HG02840 (cell line): Measurements from ENCODE around the gene VENTX.

Source experiments
- ATAC-seq: cut with Tn5 transposase; IDR thresholded peaks from one replicate; pipeline ENCODE4 v1.9.1; 2021; ENCODE audit warnings: mild to moderate bottlenecking, moderate library complexity, moderate number of reproducible peaks; ENCODE audit not compliant: unreplicated experiment, low FRiP score

Gene VENTX, protein sequence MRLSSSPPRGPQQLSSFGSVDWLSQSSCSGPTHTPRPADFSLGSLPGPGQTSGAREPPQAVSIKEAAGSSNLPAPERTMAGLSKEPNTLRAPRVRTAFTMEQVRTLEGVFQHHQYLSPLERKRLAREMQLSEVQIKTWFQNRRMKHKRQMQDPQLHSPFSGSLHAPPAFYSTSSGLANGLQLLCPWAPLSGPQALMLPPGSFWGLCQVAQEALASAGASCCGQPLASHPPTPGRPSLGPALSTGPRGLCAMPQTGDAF

DNA sequence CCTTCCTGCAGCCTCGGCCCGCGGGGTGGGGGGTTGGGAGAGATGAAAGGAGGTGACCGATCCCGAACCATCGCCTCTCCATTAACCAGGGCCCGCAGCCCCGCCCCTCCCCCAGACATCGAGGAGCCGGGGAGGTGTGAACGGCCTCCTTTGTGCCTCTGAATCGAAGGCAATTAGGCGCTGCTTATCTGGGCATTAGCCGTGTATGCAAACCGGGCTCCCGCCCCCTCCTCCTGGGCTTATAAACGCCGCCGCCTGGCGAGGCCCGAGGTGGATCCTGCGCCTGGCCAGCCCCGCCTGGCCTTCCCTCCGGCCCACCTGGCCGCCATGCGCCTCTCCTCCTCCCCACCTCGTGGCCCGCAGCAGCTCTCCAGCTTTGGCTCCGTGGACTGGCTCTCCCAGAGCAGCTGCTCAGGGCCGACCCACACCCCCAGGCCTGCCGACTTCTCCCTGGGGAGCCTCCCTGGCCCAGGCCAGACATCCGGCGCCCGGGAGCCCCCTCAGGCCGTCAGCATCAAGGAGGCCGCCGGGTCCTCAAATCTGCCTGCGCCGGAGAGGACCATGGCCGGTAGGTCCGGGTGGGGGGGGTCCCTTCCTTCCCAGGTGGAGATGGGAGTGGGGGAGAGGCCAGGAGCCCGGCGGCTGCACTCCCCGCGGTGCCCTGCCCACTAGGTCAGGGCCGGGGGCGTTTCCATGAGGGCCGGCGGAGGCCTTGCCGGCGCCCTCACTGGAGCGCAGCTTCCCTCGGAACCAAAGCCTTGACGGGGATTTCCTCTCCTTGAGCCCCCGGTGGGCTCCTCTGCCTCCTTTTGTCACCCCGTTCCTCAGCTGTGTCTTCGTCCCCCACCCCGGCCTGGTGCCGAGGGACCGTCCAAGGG, at the start of gene VENTX:
Gene VENTX, plus strand, starts transcription at position 268 of the 878 bp plus-strand sequence. Its CDS starts 60 bp downstream, at position 328.
- ATAC-seq: no peak

- ATAC-seq: no peak
These were observed 49.6 kb upstream of the VENTX start for GRCh38 chr10:133187906-133188681.

DNA sequence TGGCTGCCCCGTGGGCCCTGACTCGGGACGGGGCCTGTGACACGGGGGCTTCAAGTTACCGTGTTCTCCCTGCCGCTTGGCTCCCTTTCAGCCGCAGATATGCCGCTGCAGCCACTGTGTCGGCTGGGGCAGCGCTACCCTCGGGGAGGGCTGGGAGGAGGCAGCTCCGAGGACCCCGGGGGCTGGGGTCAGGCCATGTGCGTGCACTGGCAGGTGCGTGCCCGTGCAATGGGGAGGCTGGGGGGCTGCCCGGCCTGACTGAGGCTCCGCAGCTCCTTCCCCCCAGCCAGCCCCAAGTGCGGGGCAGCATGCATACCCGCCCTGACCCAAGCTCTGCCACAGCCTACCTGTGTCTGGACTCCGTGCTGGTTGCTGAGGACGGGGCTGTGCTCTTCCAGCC, 48.4 kb upstream of the VENTX start:
- ATAC-seq: no peak

DNA sequence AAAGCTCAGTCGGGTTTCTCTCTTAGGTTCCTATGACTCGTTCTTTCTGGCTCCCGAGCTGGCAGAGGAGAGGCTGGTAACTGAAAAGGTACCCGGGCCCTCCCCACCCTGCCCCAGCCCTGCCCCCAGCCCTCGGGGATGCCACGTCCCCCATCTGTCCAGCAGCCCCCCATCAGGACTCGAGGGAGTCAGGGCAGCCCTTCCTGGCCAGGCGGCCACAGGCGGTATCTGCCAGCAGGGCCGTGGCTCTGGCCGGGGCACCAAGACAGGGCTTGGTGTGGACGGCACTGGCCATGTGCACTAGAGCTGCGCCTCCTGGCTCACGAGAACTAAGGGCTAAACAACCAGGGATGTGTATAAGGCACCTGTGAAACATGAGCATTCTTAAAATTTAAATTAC, 47.9 kb upstream of the VENTX start:
- no peak for ATAC-seq

DNA sequence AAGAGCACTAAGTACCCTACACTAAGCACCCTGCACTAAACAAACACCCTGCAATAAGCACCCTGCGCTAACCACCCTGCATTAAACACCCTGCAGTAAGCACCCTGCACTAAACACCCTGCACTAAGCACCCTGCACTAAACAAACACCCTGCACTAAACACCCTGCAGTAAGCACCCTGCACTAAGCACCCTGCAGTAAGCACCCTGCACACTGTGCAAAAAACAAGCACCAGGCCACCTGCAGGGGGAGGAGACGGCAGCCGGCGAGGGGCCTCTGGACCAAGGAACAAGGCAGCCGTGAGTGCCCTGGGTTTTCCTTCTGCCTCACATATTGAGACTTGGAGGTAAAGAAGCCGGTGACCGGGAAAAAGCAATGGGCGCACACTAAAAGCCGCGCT, 47.4 kb upstream of the VENTX start:
- ATAC-seq: no peak

DNA sequence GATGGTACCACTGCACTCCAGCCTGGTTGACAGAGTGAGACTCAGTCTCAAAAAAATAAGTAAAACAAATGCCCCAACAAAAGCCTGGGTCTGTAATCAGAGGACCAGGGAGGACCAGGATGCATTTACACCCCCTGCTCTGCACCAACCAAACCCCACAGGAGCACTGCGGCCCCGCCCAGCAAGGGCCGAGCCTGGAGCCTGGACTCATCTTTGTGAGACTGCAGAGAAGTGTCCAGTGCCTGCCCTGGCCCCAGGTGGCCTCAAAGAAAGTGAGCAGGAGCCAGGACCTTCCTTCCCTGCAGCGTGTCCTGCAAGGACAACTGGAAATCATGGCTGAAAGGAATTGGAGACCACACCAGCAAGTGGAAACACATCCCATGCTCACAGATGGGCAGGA, 46.0 kb upstream of the VENTX start:
- ATAC-seq: no peak

DNA sequence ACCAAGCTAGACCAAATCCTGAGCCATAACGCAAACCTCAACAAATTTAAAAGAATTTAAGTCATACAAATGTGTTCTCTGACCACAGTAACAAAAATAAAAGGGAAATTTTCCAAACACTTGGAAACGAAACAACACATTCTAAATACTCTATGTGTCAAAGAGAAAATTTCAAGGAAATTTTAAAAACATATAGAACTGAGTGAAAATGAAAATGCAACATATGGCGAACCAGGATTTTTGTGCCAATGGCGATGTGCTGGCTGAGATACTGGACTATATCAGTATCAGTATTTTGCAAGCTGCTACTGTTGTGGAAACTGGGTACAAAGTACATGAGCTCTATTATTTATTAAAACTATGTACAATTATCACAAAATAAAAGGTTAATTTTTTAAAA, 43.5 kb upstream of the VENTX start:
- ATAC-seq: no peak

DNA sequence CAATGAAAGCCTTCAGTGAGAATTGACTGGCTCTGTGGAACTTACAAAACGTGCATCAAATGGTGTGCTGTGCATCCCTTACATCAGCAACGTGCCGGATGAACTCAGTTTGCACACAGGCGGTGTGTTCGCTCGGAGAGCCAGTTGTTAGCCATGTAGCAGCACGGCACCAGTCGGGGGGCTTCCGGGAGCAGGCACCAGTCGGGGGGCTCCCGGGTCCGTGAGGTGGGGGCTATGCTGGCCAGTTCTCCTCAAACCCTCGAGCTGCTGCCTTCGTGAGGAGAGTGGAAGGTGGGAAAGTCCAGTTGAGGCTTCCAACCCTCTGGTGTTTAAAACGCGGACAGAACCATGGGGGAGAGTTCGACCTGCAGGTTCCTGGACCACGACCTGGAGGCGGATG, 42.6 kb upstream of the VENTX start:
- ATAC-seq: no peak

DNA sequence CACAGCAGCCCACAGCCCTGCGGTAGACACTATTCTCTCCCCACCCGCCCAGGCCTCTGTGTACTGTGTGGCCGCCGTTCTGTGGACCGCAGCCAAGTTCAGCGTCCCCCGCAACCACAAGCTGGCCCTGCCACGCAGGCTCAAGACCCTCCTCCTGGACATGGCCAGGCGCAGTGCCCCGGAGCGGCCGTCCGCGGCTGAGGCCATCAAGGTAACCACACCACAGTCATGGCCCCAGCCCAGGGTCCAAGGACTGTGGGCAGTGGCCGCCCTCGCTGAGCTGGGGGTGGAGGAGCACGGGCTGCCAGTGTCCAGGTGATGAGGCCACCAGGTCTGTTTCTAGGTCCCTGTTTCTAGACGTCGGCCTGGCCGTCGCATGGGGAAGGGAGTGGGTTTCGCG, 42.0 kb upstream of the VENTX start:
- no peak for ATAC-seq

GRCh38 chr10:133196221-133196915, 41.3 kb upstream of the VENTX start:
- no peak for ATAC-seq

- ATAC-seq: no peak
These were observed 40.5 kb upstream of the VENTX start for GRCh38 chr10:133196936-133197758.

- ATAC-seq: no peak
These were observed 39.9 kb upstream of the VENTX start for GRCh38 chr10:133197786-133198185.

DNA sequence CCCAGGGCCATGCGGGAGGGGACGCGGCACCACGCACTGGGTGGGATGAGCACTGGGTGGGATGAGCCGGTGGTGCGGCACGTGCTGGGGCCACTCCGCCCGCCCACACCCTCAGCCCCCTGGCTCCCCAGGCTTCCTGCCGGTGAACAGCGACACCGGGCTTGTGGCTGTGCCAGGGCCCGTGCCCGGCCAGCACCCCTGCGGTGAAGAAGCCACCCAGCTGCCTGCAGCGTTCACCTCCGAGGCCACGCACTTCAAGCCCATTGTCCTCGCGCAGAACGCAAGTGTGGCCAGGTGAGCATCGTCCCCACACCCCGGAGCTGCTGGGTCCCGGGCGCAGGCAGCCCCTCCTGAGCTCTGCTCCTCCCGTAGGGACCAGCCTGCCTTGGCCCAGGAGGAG, 39.4 kb upstream of the VENTX start:
- ATAC-seq: no peak

- no peak for ATAC-seq
These were observed 38.8 kb upstream of the VENTX start for GRCh38 chr10:133198621-133199487.

GRCh38 chr10:133199488-133199885, 38.2 kb upstream of the VENTX start:
- no peak for ATAC-seq

DNA sequence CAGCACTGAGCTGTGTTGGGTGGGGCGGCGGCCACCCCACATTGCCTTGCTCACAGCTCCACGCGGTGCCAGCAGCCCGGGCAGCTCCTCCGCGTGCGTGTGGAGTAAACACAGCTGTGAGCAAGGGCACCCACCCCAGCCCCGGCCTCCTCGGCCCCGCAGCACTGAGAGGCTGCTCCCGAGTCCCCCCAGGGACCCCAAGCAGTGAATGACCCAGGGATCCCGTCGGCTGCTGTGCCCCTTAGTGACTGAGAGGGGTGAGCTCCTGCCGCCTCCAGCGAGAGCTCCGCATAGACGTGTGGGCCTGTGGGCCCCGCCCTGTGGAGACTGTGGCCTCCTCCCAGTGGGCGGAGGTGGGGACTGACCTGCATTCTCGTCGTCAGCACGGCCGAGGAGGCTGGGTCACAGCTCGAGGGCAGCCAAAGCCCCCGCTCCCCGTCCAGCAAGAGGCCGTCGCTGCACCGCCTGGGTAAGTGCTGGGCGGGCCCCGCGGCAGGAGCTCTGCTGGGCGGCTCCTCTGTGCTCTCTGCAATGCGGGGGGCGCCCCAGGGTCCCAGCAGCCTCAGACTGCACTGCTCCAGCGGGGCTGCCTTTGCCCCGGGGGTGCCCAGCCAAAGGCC, 37.6 kb upstream of the VENTX start:
- no peak for ATAC-seq

DNA sequence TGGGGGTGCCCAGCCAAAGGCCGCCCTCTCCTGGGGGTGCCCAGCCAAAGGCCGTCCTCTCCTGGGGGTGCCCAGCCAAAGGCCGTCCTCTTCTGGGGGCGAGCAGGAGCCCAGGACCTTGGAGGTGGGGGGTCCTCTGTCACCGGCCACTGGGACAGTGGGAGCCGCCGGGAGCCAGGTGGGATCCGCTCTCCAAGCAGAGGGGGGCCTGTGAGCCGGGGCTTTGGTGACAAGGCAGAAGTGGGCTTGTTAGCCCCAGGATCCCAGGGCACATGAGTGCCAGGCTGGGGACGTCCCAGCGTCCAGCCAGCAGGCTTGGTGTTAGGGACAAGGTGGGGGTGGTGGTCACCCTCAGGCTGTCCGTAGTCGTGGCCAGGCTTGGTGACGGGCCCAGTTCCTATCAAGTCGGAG, 37.0 kb upstream of the VENTX start:
- no peak for ATAC-seq
